B cell (primary cell): ENCODE results near the gene CD247. TPM values are rescaled to one million over a fixed set of nuclear protein-coding genes. Genes with fewer than 3 reads are reported as not detected.

Experiments used
- ATAC-seq: fragments of 200-7000 bp; cut with Tn5 transposase; one replicate; pipeline ENCODE4 v1.10.0; 2021; ENCODE audit warnings: low read depth, mild to moderate bottlenecking, moderate number of reproducible peaks, moderate library complexity
- CTCF ChIA-PET: fragments of 350-600 bp; sonication (Branson Sonifier 250); formaldehyde crosslinking; loops from one replicate; lab custom pipeline; 2021; ENCODE audit warnings: antibody characterized with exemption, inconsistent platforms; lab: Charles Lee
- POLR2A ChIA-PET: fragments of 350-600 bp; sonication (Branson Sonifier 250); formaldehyde crosslinking; loops from one replicate; lab custom pipeline; 2021; ENCODE audit warnings: antibody characterized with exemption; lab: Charles Lee
- DNase-seq: peaks from one replicate; pipeline ENCODE4 v3.0.0; 2013
- H2AFZ ChIP-seq: 2 replicates; pipeline ENCODE4 v1.6.1; 2012; ENCODE audit warnings: mild to moderate bottlenecking, low read depth, low read length; ENCODE audit not compliant: insufficient read depth, poor library complexity, severe bottlenecking
- H3K27ac ChIP-seq, 2 donors: 1 replicate in 1 of 2; 2 replicates in 1 of 2; pipeline ENCODE4 v1.5.1; 2012 to 2013; ENCODE audit warnings: low read length in 2 of 2, mild to moderate bottlenecking in 2 of 2, moderate library complexity in 1 of 2
- H3K27me3 ChIP-seq, 4 experiments: fragments of 200-600 bp in 1 of 4; sonication (generic) in 1 of 4; replicated peaks in 1 of 4; 1 replicate in 2 of 4; 2 replicates in 2 of 4; pipeline versions ENCODE4 v1.6.1 to v1.7.0; 2013 to 2016; ENCODE audit warnings: low read length in 3 of 4, mild to moderate bottlenecking in 2 of 4, mixed read lengths in 1 of 4, moderate library complexity in 1 of 4; ENCODE audit not compliant: insufficient read depth in 4 of 4, control insufficient read depth in 3 of 4; ENCODE audit errors: control extremely low read depth in 1 of 4
- H3K36me3 ChIP-seq, 2 experiments: replicated peaks in 1 of 2; 1 replicate in 1 of 2; 2 replicates in 1 of 2; pipeline versions ENCODE4 v1.6.1 to v1.7.1; 2013; ENCODE audit warnings: low read length in 1 of 2; ENCODE audit not compliant: insufficient read depth in 2 of 2, control insufficient read depth in 1 of 2; ENCODE audit errors: control extremely low read depth in 1 of 2, extremely low read depth in 1 of 2
- H3K4me1 ChIP-seq, 2 donors: fragments of 200-600 bp in 1 of 2; sonication (generic) in 1 of 2; 1 replicate in 1 of 2; 2 replicates in 1 of 2; pipeline versions ENCODE4 v1.5.1 to v1.6.1; 2013 to 2017; ENCODE audit warnings: low read length in 2 of 2; ENCODE audit not compliant: control insufficient read depth in 2 of 2, insufficient read depth in 2 of 2
- H3K4me2 ChIP-seq: replicated peaks from 2 replicates; pipeline ENCODE3; 2012; ENCODE audit warnings: mild to moderate bottlenecking, low read depth, low read length; ENCODE audit not compliant: poor library complexity, severe bottlenecking
- H3K4me3 ChIP-seq, 5 experiments: fragments of 200-600 bp in 1 of 5; sonication (generic) in 1 of 5; 1 replicate in 3 of 5; 2 replicates in 2 of 5; pipeline versions ENCODE4 v1.5.1 to v1.7.0; 2011 to 2016; ENCODE audit warnings: low read length in 4 of 5, mild to moderate bottlenecking in 4 of 5, low read depth in 2 of 5, control low read depth in 1 of 5, moderate library complexity in 1 of 5; ENCODE audit not compliant: insufficient read depth in 1 of 5; ENCODE audit errors: control extremely low read depth in 1 of 5, extremely low read depth in 1 of 5
- H3K79me2 ChIP-seq: fragments of 200-600 bp; sonication (generic); one replicate; pipeline ENCODE4 v1.6.0; 2016; ENCODE audit warnings: low read length; ENCODE audit not compliant: control insufficient read depth, insufficient read depth
- H3K9ac ChIP-seq: fragments of 200-600 bp; sonication (generic); 2 replicates; pipeline ENCODE4 v1.6.1; 2017; ENCODE audit warnings: mild to moderate bottlenecking, low read length, moderate library complexity
- H3K9me3 ChIP-seq, 3 donors: one replicate each; pipeline versions ENCODE4 v1.6.1 to v1.7.1; 2013; ENCODE audit warnings: low read length in 2 of 3; ENCODE audit not compliant: control insufficient read depth in 2 of 3, insufficient read depth in 1 of 3; ENCODE audit errors: control extremely low read depth in 1 of 3
- H4K20me1 ChIP-seq: 2 replicates; pipeline ENCODE4 v1.6.0; 2012; ENCODE audit warnings: mild to moderate bottlenecking, low read length; ENCODE audit not compliant: insufficient read depth, control insufficient read depth, poor library complexity, severe bottlenecking
- H3K27ac Mint-ChIP-seq: one replicate; pipeline ENCODE4 v1.8.0; 2021; ENCODE audit warnings: mixed read lengths
- H3K27me3 Mint-ChIP-seq: one replicate; pipeline ENCODE4 v1.8.0; 2021; ENCODE audit warnings: mixed read lengths
- H3K4me1 Mint-ChIP-seq: one replicate; pipeline ENCODE4 v1.8.0; 2021; ENCODE audit warnings: mixed read lengths
- H3K4me3 Mint-ChIP-seq: one replicate; pipeline ENCODE4 v1.8.0; 2021; ENCODE audit warnings: mixed read lengths
- H3K9me3 Mint-ChIP-seq: one replicate; pipeline ENCODE4 v1.8.0; 2022; ENCODE audit warnings: mixed read lengths; ENCODE audit not compliant: insufficient read depth
- EZH2 ChIP-seq: IDR thresholded peaks from 2 replicates; pipeline ENCODE4 v1.6.1; 2012; ENCODE audit warnings: borderline replicate concordance, low read depth, mild to moderate bottlenecking, moderate library complexity, low read length; ENCODE audit not compliant: insufficient read depth, poor library complexity, severe bottlenecking
- WGBS: methylation state at CpG from one replicate; pipeline ENCODE4 v1.1.5; 2013; ENCODE audit warnings: missing lambda C conversion rate; ENCODE audit not compliant: insufficient coverage; 5-methylcytosine and 5-hydroxymethylcytosine counted together
- intact Hi-C: fragments of 100-400 bp; cut with micrococcal nuclease; formaldehyde crosslinking; loops from one replicate; pipeline ENCODE4 v1.10.0; 2022
- polyA plus RNA-seq: library from polyadenylated mRNA; depleted of rRNA; stranded (reverse); fragments of >200 nt; gene quantifications from 2 replicates; pipeline ENCODE4 v1.2.3, GENCODE V29; 2012
- total RNA-seq, 2 donors: library from RNA; stranded (reverse); fragments of 120-200 nt in 1 of 2; gene quantifications; 1 replicate in 1 of 2; 2 replicates in 1 of 2; pipeline versions ENCODE4 v1.2.3 to v1.2.4, GENCODE V29; 2013 to 2022
- TF ChIP-seq, protein P1 (sequence below): fragments of 200-600 bp; IDR thresholded peaks from one replicate; pipeline ENCODE4 v1.8.0; 2022; ENCODE audit warnings: antibody characterized with exemption, mild to moderate bottlenecking

Gene CD247
- total and polyA plus RNA-seq, 2 donors (not counting 1 experiment from before 2014, with no cell fraction given), result 2.5 to 10.8 TPM

GRCh38 chr1:167553136-167554027, 35.1 kb upstream of the CD247 start, which contains the start of gene CREG1:
TSS of gene CREG1 (minus strand) at chr1:167553762.
- Histone ChIP-seq H3K9ac (peak within 1 kb of the TSS; percentile 74), H3K27me3 (no peaks in the 10 kb centered on the region), H3K36me3 (no peaks in the 10 kb centered on the region), H3K27ac (no peak within 1 kb of the TSS), H3K9me3 (no peaks in the 10 kb centered on the region), H2AFZ (peak within 1 kb of the TSS; percentile 90), H3K4me2 (peak within 1 kb of the TSS; percentile 87), H4K20me1 (no peaks in the 10 kb centered on the region), H3K4me1 (peaks cover 10 to 23% of the 10 kb centered on the region in 2 donors), H3K79me2 (no peaks in the 10 kb centered on the region), H3K4me3 (peak within 1 kb of the TSS; percentile 56 to 82 (median 68))
- no peak for TF ChIP-seq EZH2
- TF ChIP-seq, protein P1, sequence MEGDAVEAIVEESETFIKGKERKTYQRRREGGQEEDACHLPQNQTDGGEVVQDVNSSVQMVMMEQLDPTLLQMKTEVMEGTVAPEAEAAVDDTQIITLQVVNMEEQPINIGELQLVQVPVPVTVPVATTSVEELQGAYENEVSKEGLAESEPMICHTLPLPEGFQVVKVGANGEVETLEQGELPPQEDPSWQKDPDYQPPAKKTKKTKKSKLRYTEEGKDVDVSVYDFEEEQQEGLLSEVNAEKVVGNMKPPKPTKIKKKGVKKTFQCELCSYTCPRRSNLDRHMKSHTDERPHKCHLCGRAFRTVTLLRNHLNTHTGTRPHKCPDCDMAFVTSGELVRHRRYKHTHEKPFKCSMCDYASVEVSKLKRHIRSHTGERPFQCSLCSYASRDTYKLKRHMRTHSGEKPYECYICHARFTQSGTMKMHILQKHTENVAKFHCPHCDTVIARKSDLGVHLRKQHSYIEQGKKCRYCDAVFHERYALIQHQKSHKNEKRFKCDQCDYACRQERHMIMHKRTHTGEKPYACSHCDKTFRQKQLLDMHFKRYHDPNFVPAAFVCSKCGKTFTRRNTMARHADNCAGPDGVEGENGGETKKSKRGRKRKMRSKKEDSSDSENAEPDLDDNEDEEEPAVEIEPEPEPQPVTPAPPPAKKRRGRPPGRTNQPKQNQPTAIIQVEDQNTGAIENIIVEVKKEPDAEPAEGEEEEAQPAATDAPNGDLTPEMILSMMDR, result no peak
- POLR2A ChIA-PET, result interaction anchor here (0.6 to 1.4 kb wide), 7 partner anchors 47 to 331 kb away, joined by 3 to 4 read pairs (median 3); no protein-coding TSS in a partner anchor
- intact Hi-C loops, result loop anchor here (1.0 to 10.0 kb wide), 9 partner anchors 49 to 639 kb away; partner anchors contain the start of genes DCAF6, MPC2, POU2F1 and RCSD1
- WGBS, result under 1% methylated on average over 87 of the region's 90 CpGs
- peaks cover 23% of the 10 kb centered on the region for H3K4me1 Mint-ChIP-seq
- ATAC-seq (peak; percentile 98), DNase-seq (peak; percentile 92)
- CTCF ChIA-PET, result interaction anchor here (0.5 to 5.2 kb wide), 16 partner anchors 12 to 494 kb away, joined by 3 to 40 read pairs (median 4); no protein-coding TSS in a partner anchor
- peak within 1 kb of the TSS; percentile 82 for H3K27ac Mint-ChIP-seq
- H3K9me3 Mint-ChIP-seq, result no peaks in the 10 kb centered on the region
- H3K27me3 Mint-ChIP-seq, result no peaks in the 10 kb centered on the region
- peak within 1 kb of the TSS; percentile 96 for H3K4me3 Mint-ChIP-seq

GRCh38 chr1:167551362-167551761, 33.0 kb upstream of the CD247 start:
- CTCF ChIA-PET, result interaction anchor here (1.7 to 3.1 kb wide), 2 partner anchors 11 to 136 kb away, joined by 13 read pairs; no protein-coding TSS in a partner anchor
- POLR2A ChIA-PET, result no interaction called here
- no CpG with 5 or more reads among the region's 1 CpG for WGBS
- H3K4me2 ChIP-seq, result no peak overlapping the region
- Mint-ChIP-seq H3K27ac (no peak overlapping the region), H3K4me1 (peaks cover 23% of the 10 kb centered on the region), H3K9me3 (no peaks in the 10 kb centered on the region), H3K4me3 (no peak overlapping the region), H3K27me3 (no peaks in the 10 kb centered on the region)
- peaks cover 10 to 22% of the 10 kb centered on the region in 2 donors for H3K4me1 ChIP-seq
- no peaks in the 10 kb centered on the region for H3K36me3 ChIP-seq
- no peaks in the 10 kb centered on the region for H3K79me2 ChIP-seq
- H3K27me3 ChIP-seq, result no peaks in the 10 kb centered on the region
- no peaks in the 10 kb centered on the region for H4K20me1 ChIP-seq
- H2AFZ ChIP-seq, result no peak overlapping the region
- no peaks in the 10 kb centered on the region for H3K9me3 ChIP-seq
- no peak overlapping the region for H3K27ac ChIP-seq
- H3K9ac ChIP-seq, result no peak overlapping the region
- DNase-seq, result no peak
- intact Hi-C loops, result loop anchor here (5.0 to 10.0 kb wide), 4 partner anchors 51 to 637 kb away; partner anchors contain the start of genes DCAF6 and MPC2
- no peak overlapping the region for H3K4me3 ChIP-seq
- TF ChIP-seq EZH2, result no peak
- TF ChIP-seq, protein P1, result no peak
- no peak for ATAC-seq
